HFF-Myc (cell line): ENCODE data around the gene FMO3.
A peak's percentile ranks its signal among the peaks of the same experiment; 100 is the strongest.

Source experiments
- DNase-seq: peaks from one replicate; pipeline ENCODE4 v3.0.0-alpha.2; 2011; ENCODE audit warnings: low read depth; ENCODE audit errors: extremely low read depth
- H3K4me3 ChIP-seq: replicated peaks from 2 replicates; pipeline ENCODE4 v1.5.1; 2011; ENCODE audit warnings: low read depth, mild to moderate bottlenecking, control low read depth, low read length
- TF ChIP-seq, protein P1 (sequence below): IDR thresholded peaks from 2 replicates; pipeline ENCODE4 v1.5.1; 2012; ENCODE audit warnings: mild to moderate bottlenecking, low read depth, low read length, control low read depth; ENCODE audit errors: missing control alignments

FMO3 gene

DNA sequence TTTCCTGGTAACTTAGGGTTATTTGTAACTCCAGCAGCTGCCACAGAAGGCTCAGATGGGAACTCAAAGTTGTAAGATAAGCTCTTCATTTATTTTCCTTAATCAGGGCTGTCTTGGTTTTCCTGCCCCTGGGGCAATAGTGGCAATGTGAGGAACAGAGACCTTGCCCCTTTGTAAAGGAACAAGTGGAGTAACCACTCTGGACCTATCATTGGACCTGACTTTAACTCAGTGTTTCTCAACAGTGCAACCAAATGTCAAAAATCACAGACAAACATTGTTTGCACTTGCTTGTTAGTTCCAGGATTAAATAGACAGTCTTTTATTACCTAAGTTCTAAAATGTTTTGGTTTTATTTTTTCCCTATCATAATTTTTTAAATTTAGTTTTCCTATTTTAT lies 2.8 kb upstream of the FMO3 start:
- H3K4me3 ChIP-seq = no peak overlapping the region
- TF ChIP-seq, protein P1, sequence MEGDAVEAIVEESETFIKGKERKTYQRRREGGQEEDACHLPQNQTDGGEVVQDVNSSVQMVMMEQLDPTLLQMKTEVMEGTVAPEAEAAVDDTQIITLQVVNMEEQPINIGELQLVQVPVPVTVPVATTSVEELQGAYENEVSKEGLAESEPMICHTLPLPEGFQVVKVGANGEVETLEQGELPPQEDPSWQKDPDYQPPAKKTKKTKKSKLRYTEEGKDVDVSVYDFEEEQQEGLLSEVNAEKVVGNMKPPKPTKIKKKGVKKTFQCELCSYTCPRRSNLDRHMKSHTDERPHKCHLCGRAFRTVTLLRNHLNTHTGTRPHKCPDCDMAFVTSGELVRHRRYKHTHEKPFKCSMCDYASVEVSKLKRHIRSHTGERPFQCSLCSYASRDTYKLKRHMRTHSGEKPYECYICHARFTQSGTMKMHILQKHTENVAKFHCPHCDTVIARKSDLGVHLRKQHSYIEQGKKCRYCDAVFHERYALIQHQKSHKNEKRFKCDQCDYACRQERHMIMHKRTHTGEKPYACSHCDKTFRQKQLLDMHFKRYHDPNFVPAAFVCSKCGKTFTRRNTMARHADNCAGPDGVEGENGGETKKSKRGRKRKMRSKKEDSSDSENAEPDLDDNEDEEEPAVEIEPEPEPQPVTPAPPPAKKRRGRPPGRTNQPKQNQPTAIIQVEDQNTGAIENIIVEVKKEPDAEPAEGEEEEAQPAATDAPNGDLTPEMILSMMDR = no peak
- no peak for DNase-seq

DNA sequence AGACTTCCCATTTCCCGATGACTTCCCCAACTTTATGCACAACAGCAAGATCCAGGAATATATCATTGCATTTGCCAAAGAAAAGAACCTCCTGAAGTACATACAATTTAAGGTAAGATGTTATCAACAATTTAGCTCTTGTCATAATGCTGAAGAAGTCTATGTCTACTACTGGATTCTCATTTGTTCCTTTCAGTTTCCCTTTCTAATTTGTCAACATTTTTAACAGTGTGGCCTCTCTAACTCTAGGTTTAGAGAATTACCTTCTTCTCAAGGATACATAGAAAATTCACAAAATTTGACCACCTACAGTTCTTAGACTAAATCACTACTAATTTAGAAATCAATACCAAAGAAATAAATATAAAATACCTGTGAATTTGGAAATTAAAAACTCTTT lies 13.2 kb downstream of the FMO3 start:
- TF ChIP-seq, protein P1 = no peak
- no peak for DNase-seq
- no peak overlapping the region for H3K4me3 ChIP-seq

DNA sequence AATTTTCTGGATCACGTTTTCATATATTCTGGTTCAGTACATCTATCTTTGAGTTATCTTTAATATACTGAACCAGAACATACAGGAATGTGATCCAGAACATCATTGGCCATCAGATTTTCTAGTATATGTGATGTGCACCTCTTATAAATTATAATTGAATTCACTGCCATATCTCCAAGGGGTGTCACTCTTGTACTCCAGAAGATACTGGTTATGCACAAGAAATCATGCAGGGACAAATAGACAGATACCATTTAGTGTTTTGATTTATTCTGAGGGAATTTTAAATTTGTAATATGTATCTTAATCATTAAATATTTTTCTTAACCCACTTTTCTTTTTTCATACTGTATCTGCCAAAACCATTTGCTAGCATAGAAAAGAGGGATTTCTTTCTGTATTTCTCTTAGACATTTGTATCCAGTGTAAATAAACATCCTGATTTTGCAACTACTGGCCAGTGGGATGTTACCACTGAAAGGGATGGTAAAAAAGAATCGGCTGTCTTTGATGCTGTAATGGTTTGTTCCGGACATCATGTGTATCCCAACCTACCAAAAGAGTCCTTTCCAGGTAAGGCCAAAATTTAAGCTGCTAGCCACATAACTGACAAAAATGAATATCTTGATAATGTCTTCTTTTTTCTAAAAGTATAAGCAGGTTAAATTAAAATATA lies 16.7 kb downstream of the FMO3 start:
- no peak overlapping the region for H3K4me3 ChIP-seq
- DNase-seq = no peak
- TF ChIP-seq, protein P1 = no peak

DNA sequence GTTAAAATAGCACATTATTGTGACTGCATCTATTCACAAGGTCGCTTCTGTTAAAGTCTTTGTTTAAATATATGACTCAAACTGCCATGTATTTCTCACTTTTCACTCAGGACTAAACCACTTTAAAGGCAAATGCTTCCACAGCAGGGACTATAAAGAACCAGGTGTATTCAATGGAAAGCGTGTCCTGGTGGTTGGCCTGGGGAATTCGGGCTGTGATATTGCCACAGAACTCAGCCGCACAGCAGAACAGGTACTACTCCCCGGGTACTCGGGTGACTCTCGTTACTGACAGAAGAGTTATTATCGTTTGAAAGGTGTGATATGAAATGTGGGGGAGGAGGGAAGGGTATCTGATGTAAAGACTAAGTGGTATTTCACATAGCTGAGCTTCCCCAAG lies 17.3 kb downstream of the FMO3 start:
- TF ChIP-seq, protein P1 = no peak
- H3K4me3 ChIP-seq = no peak overlapping the region
- DNase-seq = no peak

DNA sequence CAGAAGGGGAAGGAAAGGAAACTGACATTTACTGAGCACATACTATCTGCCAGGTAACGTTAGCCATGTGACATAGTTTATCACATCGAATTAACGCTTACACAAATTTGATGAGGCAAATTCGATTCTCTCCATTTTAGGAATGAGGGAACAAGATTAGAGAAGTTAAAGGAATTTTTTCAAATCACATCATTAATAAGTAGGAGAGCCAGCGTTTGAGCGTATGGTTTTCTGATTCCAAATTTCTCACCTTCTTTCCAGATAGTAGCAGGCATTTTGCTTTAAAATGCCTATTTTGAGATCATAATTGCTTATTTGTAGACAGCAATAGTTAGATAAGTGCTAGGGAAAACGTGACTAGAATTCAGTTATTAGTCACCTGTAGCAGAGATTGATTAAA lies 19.3 kb downstream of the FMO3 start:
- TF ChIP-seq, protein P1 = no peak
- H3K4me3 ChIP-seq = no peak overlapping the region
- DNase-seq = no peak

DNA sequence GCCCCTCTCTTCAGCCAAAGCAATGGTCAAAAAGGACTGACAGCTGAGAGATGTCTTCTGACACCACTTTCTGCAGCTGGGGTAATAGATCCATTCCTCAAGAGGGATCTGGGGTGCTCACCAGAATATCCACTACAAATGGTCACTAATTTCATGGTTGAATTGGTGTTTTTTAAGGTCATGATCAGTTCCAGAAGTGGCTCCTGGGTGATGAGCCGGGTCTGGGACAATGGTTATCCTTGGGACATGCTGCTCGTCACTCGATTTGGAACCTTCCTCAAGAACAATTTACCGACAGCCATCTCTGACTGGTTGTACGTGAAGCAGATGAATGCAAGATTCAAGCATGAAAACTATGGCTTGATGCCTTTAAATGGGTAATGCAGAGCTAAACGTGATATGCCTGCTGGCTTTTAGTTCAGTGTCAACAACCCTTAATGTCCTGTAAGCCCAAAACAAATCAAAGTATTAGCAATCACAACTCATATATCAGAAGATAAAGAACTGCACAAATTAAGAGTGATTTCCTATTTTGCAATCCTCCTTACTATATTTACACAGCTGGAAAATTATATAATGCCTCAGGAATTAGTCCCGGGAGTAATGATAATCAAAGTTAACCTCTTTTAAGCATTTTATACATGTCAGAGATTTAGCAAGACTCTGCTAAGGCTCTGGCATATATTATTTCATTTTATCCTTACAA lies 20.1 kb downstream of the FMO3 start:
- TF ChIP-seq, protein P1 = no peak
- no peak overlapping the region for H3K4me3 ChIP-seq
- DNase-seq = peak; percentile 2
